ENCODE measurements around the gene SH3RF3. TPM values are rescaled to one million over a fixed set of nuclear protein-coding genes. Genes with fewer than 3 reads are reported as not detected.

Gene SH3RF3
- total and polyA plus RNA-seq, 10 of the 15 experiments (the other 5 are each of a cell fraction or from before 2014, with no cell fraction given) = 0.08 to 8.8 (median 2.3) TPM

DNA sequence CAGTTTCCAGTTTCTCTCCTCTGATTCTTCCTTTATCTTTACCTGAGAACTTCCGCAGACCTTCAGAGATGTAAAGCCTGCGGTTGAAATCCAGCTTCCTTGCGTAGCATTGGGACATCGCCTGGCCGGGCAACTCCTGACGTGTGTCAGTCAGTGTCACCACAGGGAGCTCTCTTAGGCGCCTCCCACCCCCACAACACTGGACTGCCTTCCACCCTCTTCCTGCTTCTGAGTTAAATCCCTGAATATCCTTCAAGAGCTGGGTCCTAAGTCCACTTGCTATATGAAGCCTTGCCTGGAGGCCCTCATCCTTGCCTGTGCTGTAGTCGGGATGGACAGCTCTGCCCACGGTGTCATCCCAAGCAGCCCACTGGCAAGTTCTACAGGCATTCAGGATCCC lies 305.3 kb downstream of the SH3RF3 start:
- Histone ChIP-seq H3K4me3 (no peak overlapping the region), H3K9me3 (replicated peaks; ENCODE audit: control insufficient read depth, insufficient read depth, low read length) (no peaks in the 10 kb centered on the region), H3K79me2 (ENCODE audit: control insufficient read depth, insufficient read depth, low read length) (no peaks in the 10 kb centered on the region), H2AFZ (ENCODE audit: control insufficient read depth, low read depth, low read length) (no peak overlapping the region), H3K4me2 (ENCODE audit: control insufficient read depth, insufficient read depth) (no peak overlapping the region), H3K27ac (ENCODE audit: control insufficient read depth, insufficient read depth) (no peak overlapping the region), H3K36me3 (ENCODE audit: control insufficient read depth in 2 of 2, insufficient read depth in 2 of 2, low read length in 1 of 2) (no peaks in the 10 kb centered on the region), H3K4me1 (ENCODE audit: control insufficient read depth, insufficient read depth, low read length) (no peaks in the 10 kb centered on the region), H4K20me1 (ENCODE audit: control insufficient read depth, insufficient read depth) (no peaks in the 10 kb centered on the region), H3K9ac (ENCODE audit: control insufficient read depth, insufficient read depth, low read length) (no peak overlapping the region), H3K27me3 (replicated peaks in 1 of 2; ENCODE audit: control insufficient read depth in 2 of 2, insufficient read depth in 2 of 2, low read length in 1 of 2) (no peaks in the 10 kb centered on the region)
- ChIA-PET POLR2A (no interaction called here), SMC1A (ENCODE audit: uncharacterized antibody, unreplicated experiment) (interaction anchor here (1.1 to 2.1 kb wide), 2 partner anchors 10 to 13 kb away, joined by 3 to 4 read pairs; no protein-coding TSS in a partner anchor), RAD21 (ENCODE audit: unreplicated experiment) (no interaction called here), CTCF (no interaction called here)
- 53% methylated on average over 9 of the region's 9 CpGs for WGBS (ENCODE audit: insufficient coverage, insufficient replicate concordance, low lambda C conversion rate, missing lambda C conversion rate)
- ATAC-seq (no peak), FAIRE-seq (no peak), DNase-seq (ENCODE audit: low read depth, low spot score) (no peak)
- BruUV-seq (replicated peaks) = no TSS peak
- no peak for TF ChIP-seq JUND (IDR thresholded peaks at IDR 0.05; ENCODE audit: low read depth, low read length)
- no peak for TF ChIP-seq YY1 (IDR thresholded peaks at IDR 0.05; ENCODE audit: low read depth, low read length)
- TF ChIP-seq, protein P1, sequence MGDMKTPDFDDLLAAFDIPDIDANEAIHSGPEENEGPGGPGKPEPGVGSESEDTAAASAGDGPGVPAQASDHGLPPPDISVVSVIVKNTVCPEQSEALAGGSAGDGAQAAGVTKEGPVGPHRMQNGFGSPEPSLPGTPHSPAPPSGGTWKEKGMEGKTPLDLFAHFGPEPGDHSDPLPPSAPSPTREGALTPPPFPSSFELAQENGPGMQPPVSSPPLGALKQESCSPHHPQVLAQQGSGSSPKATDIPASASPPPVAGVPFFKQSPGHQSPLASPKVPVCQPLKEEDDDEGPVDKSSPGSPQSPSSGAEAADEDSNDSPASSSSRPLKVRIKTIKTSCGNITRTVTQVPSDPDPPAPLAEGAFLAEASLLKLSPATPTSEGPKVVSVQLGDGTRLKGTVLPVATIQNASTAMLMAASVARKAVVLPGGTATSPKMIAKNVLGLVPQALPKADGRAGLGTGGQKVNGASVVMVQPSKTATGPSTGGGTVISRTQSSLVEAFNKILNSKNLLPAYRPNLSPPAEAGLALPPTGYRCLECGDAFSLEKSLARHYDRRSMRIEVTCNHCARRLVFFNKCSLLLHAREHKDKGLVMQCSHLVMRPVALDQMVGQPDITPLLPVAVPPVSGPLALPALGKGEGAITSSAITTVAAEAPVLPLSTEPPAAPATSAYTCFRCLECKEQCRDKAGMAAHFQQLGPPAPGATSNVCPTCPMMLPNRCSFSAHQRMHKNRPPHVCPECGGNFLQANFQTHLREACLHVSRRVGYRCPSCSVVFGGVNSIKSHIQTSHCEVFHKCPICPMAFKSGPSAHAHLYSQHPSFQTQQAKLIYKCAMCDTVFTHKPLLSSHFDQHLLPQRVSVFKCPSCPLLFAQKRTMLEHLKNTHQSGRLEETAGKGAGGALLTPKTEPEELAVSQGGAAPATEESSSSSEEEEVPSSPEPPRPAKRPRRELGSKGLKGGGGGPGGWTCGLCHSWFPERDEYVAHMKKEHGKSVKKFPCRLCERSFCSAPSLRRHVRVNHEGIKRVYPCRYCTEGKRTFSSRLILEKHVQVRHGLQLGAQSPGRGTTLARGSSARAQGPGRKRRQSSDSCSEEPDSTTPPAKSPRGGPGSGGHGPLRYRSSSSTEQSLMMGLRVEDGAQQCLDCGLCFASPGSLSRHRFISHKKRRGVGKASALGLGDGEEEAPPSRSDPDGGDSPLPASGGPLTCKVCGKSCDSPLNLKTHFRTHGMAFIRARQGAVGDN (IDR thresholded peaks at IDR 0.05) = no peak
- no peak for TF ChIP-seq ATF7 (IDR thresholded peaks at IDR 0.05; ENCODE audit: low read depth)
- TF ChIP-seq RB1 (IDR thresholded peaks at IDR 0.05; ENCODE audit: borderline replicate concordance) = no peak
- TF ChIP-seq TCF7 (IDR thresholded peaks at IDR 0.05; ENCODE audit: borderline replicate concordance) = no peak
- no peak for TF ChIP-seq FOXM1 (IDR thresholded peaks at IDR 0.05; ENCODE audit: low read depth, low read length)
- TF ChIP-seq POLR2AphosphoS5 (IDR thresholded peaks at IDR 0.05; ENCODE audit: low read length) = no peak
- TF ChIP-seq MYB (IDR thresholded peaks at IDR 0.05; ENCODE audit: borderline replicate concordance, low read depth, low read length) = no peak
- no peak for TF ChIP-seq SUZ12 (IDR thresholded peaks at IDR 0.05; ENCODE audit: unreplicated experiment)
- TF ChIP-seq TBL1XR1 (IDR thresholded peaks at IDR 0.05; ENCODE audit: low read depth, low read length) = no peak
- TF ChIP-seq EP300 (IDR thresholded peaks at IDR 0.05; ENCODE audit: borderline replicate concordance in 1 of 2, control insufficient read depth in 1 of 2, low read depth in 2 of 2, low read length in 2 of 2) = no peak
- no peak for TF ChIP-seq EED (IDR thresholded peaks at IDR 0.05; ENCODE audit: low read depth)
- TF ChIP-seq, protein P2, sequence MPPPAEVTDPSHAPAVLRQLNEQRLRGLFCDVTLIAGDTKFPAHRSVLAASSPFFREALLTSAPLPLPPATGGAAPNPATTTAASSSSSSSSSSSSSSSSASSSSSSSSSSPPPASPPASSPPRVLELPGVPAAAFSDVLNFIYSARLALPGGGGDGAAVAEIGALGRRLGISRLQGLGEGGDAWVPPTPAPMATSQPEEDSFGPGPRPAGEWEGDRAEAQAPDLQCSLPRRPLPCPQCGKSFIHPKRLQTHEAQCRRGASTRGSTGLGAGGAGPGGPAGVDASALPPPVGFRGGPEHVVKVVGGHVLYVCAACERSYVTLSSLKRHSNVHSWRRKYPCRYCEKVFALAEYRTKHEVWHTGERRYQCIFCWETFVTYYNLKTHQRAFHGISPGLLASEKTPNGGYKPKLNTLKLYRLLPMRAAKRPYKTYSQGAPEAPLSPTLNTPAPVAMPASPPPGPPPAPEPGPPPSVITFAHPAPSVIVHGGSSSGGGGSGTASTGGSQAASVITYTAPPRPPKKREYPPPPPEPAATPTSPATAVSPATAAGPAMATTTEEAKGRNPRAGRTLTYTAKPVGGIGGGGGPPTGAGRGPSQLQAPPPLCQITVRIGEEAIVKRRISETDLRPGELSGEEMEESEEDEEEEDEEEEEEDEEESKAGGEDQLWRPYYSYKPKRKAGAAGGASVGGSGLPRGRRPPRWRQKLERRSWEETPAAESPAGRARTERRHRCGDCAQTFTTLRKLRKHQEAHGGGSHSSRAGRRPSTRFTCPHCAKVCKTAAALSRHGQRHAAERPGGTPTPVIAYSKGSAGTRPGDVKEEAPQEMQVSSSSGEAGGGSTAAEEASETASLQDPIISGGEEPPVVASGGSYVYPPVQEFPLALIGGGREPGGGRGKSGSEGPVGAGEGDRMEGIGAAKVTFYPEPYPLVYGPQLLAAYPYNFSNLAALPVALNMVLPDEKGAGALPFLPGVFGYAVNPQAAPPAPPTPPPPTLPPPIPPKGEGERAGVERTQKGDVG (CRISPR knock-in tag; IDR thresholded peaks at IDR 0.05) = no peak
- no peak for TF ChIP-seq MTA2 (IDR thresholded peaks at IDR 0.05; ENCODE audit: low read depth)
- TF ChIP-seq NR2C2 (IDR thresholded peaks at IDR 0.05; ENCODE audit: borderline replicate concordance, control insufficient read depth, insufficient read length, low read depth) = no peak
- TF ChIP-seq SREBF1 (IDR thresholded peaks at IDR 0.05; ENCODE audit: low read length) = no peak
- intact Hi-C loops (cut with micrococcal nuclease; ENCODE audit: unreplicated experiment) (no loop called here), in situ Hi-C loops (cut with MboI) (no loop called here)

All from GM12878 (cell line).